Measurements from ENCODE around the gene EPHB2.

DNA sequence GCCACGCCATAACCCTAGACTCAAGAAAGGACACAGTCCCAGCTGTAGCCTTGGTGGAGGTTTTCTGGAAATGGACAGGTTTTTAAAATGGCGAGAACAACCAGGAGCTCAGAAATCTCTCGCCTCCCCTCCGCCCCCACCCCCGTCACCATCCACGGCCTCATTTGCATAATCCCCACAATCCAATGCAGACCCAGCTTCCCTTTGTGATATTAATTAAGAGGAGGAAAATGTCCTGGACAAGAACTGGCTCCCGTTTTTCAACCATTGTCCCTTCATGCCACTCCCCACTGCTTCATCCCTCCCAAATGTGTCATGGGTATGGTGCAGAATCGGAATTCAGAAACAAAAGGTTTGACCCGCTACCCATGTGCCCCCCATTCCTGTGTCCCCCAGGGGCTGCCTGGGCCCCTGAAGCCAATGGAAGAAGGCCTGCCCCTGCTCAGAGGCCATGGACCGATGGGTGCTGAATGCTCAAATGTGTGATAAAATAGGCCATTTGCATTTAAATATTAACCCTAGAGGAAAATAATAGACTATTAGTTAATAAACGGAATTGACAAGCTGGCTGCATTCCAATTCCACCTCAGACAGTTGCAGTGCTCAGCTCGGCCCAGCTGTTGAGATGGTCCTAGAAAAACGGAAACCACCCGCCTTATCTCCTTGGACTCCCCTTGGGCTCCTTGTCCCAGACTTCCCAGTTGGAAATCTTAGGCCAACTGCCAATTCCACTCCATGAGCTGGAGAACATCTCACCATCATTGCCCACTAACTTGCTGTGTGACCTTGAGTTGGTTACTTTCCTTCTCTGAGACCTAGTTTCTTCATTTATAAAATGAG lies 10.7 kb upstream of the EPHB2 start:
- no peak for TF ChIP-seq KDM4B (CRISPR knock-in tag; IDR thresholded peaks at IDR 0.05)
- no peak for TF ChIP-seq SUZ12 (IDR thresholded peaks at IDR 0.05; ENCODE audit: low read depth, low read length)
- no peak for TF ChIP-seq CBX5 (CRISPR knock-in tag; IDR thresholded peaks at IDR 0.05; ENCODE audit: borderline replicate concordance)
- TF ChIP-seq EZH2 (conservative IDR thresholded peaks at IDR 0.05; ENCODE audit: low read depth, low read length), result no peak
- TF ChIP-seq MTA1 (CRISPR knock-in tag; IDR thresholded peaks at IDR 0.05; ENCODE audit: borderline replicate concordance), result no peak

Data from HepG2 (cell line).